ENCODE data around the gene CTNND1. TPM values are rescaled to one million over a fixed set of nuclear protein-coding genes. Genes with fewer than 3 reads are reported as not detected.
A peak's percentile ranks its signal among the peaks of the same experiment; 100 is the strongest.

The CTNND1 gene
- total and polyA plus RNA-seq, 9 of the 15 experiments (the other 6 are each of a cell fraction or from before 2014, with no cell fraction given), result 11.1 to 74.0 (median 43.3) TPM

GRCh38 chr11:57741132-57742086, 20.2 kb upstream of the CTNND1 start, which contains the start of gene SELENOH (continued):
- no peak for TF ChIP-seq MLX (CRISPR knock-in tag; conservative IDR thresholded peaks at IDR 0.05)
- TF ChIP-seq CREB3L1 (IDR thresholded peaks at IDR 0.05; ENCODE audit: borderline replicate concordance, low read depth), result peak; percentile 90
- TF ChIP-seq CEBPG (CRISPR knock-in tag; IDR thresholded peaks at IDR 0.05), result peak; percentile 69; the same call in 1 of the 2 replicates
- no peak for TF ChIP-seq CEBPG (tag; conservative IDR thresholded peaks at IDR 0.05 in 1 of 2, IDR thresholded peaks at IDR 0.05 in 1 of 2)
- TF ChIP-seq E2F5 (CRISPR knock-in tag; IDR thresholded peaks at IDR 0.05), result no peak; the same call in 1 of the 2 replicates
- no peak for TF ChIP-seq ZC3H8 (IDR thresholded peaks at IDR 0.05)
- no peak for TF ChIP-seq PATZ1 (CRISPR knock-in tag; IDR thresholded peaks at IDR 0.05; ENCODE audit: borderline replicate concordance)
- TF ChIP-seq CLOCK (CRISPR knock-in tag; IDR thresholded peaks at IDR 0.05; ENCODE audit: borderline replicate concordance), result no peak
- TF ChIP-seq GTF2B (IDR thresholded peaks at IDR 0.05; ENCODE audit: extremely low read depth, insufficient read length), result no peak
- no peak for TF ChIP-seq THRA (IDR thresholded peaks at IDR 0.05)
- no peak for TF ChIP-seq ZNF324 (CRISPR knock-in tag; IDR thresholded peaks at IDR 0.05)
- peak; percentile 47; the same call in 1 of the 2 replicates for TF ChIP-seq GMEB1 (CRISPR knock-in tag; IDR thresholded peaks at IDR 0.05)

All from K562 (cell line).